Endothelial cell of umbilical vein (primary cell): ENCODE measurements around the gene VWA8.

Experiments
- EZH2 ChIP-seq: IDR thresholded peaks from 2 replicates; pipeline ENCODE4 v1.6.1; 2012; ENCODE audit warnings: borderline replicate concordance, low read depth, mild to moderate bottlenecking, moderate library complexity, low read length, inconsistent platforms; ENCODE audit not compliant: severe bottlenecking
- GATA2 ChIP-seq: IDR thresholded peaks from 2 replicates; pipeline ENCODE4 v1.7.0; 2011; ENCODE audit warnings: low read depth, mild to moderate bottlenecking, moderate library complexity, mixed read lengths, low read length; ENCODE audit not compliant: insufficient read length, insufficient read depth
- POLR2A ChIP-seq: IDR thresholded peaks from 2 replicates; pipeline ENCODE4 v1.6.1; 2012; ENCODE audit warnings: low read depth, mild to moderate bottlenecking, control low read depth, low read length
- TF ChIP-seq, protein P1 (sequence below), 2 donors: IDR thresholded peaks; 1 replicate in 1 of 2; 2 replicates in 1 of 2; pipeline ENCODE4 v1.5.1; 2011; ENCODE audit warnings: low read length in 2 of 2, mild to moderate bottlenecking in 2 of 2, moderate library complexity in 2 of 2, control low read depth in 1 of 2, inconsistent platforms in 1 of 2, low read depth in 1 of 2; ENCODE audit not compliant: insufficient read depth in 1 of 2; ENCODE audit errors: extremely low read depth in 1 of 2

DNA sequence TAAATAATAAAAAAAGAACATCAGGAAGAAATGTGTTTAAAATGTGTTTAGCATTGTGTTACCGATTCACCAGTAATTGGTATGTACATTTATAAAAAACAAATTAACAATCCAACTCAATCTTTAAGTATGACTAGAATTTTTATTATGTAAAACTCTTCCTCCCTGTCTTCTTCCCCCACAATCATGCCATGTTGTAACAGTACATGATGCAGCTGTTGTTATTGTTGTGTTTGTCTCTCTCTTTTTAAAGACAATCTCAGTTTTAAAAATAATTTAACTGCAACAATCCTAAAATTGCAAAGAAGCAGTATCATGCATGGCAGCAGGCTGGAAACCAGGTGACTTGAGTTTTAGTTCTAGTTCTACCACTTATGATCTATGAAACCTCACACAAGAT lies 323.3 kb downstream of the VWA8 start:
- TF ChIP-seq, protein P1, sequence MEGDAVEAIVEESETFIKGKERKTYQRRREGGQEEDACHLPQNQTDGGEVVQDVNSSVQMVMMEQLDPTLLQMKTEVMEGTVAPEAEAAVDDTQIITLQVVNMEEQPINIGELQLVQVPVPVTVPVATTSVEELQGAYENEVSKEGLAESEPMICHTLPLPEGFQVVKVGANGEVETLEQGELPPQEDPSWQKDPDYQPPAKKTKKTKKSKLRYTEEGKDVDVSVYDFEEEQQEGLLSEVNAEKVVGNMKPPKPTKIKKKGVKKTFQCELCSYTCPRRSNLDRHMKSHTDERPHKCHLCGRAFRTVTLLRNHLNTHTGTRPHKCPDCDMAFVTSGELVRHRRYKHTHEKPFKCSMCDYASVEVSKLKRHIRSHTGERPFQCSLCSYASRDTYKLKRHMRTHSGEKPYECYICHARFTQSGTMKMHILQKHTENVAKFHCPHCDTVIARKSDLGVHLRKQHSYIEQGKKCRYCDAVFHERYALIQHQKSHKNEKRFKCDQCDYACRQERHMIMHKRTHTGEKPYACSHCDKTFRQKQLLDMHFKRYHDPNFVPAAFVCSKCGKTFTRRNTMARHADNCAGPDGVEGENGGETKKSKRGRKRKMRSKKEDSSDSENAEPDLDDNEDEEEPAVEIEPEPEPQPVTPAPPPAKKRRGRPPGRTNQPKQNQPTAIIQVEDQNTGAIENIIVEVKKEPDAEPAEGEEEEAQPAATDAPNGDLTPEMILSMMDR (IDR thresholded peaks at IDR 0.05; ENCODE audit: extremely low read depth in 1 of 2, insufficient read depth in 1 of 2, low read depth in 1 of 2, low read length in 2 of 2) = no peak
- TF ChIP-seq EZH2 (no peak), POLR2A (no peak), GATA2 (no peak)
